NT2/D1 (cell line): ENCODE results near the gene PLA2G6.

Experiments used
- SUZ12 ChIP-seq: IDR thresholded peaks from 2 replicates; pipeline ENCODE4 v1.6.1; 2011; ENCODE audit not compliant: insufficient read length, insufficient read depth; ENCODE audit errors: extremely low read depth
- YY1 ChIP-seq: IDR thresholded peaks from 2 replicates; pipeline ENCODE4 v1.6.1; 2011; ENCODE audit not compliant: insufficient read length, insufficient read depth
- ZNF274 ChIP-seq: IDR thresholded peaks from 2 replicates; pipeline ENCODE4 v1.6.1; 2011; ENCODE audit warnings: mild to moderate bottlenecking, low read depth, low read length

GRCh38 chr22:38151126-38151500, 30.5 kb downstream of the PLA2G6 start:
- TF ChIP-seq SUZ12 (no peak), YY1 (no peak), ZNF274 (no peak)
